Hepatocyte (in vitro differentiated cells): Measurements from ENCODE around the gene SEMA5A.

Source experiments
- EZH2 ChIP-seq: fragments of 200-600 bp; sonication (generic); IDR thresholded peaks from 2 replicates; pipeline ENCODE4 v1.6.1; 2016; ENCODE audit warnings: antibody characterized with exemption, mild to moderate bottlenecking, borderline replicate concordance
- EZH2phosphoT487 ChIP-seq: fragments of 200-600 bp; sonication (generic); IDR thresholded peaks from one replicate; pipeline ENCODE4 v1.6.1; 2018; ENCODE audit warnings: antibody characterized with exemption, mild to moderate bottlenecking, low read depth, moderate library complexity; ENCODE audit not compliant: unreplicated experiment, severe bottlenecking
- TF ChIP-seq, protein P1 (sequence below): fragments of 200-600 bp; sonication (generic); IDR thresholded peaks from 2 replicates; pipeline ENCODE4 v1.5.1; 2016; ENCODE audit warnings: antibody characterized with exemption, mild to moderate bottlenecking; ENCODE audit not compliant: poor library complexity

DNA sequence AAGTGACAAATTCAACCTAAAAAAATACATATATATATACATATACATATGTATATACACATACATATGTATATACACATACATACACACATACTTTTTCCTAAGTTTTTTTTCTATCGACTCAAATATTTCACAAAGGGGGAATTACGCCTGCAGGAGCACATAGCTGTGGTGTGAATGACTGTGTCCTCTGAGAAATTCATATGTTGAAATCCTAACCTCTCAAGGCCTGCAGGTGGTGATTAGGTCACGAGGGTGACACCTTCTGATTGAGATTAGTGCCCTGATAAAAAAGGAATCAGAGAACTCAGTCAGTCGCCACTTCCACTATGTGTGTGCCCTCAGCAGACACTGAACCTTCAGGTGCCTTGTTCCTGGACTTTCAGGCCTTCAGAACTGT, 248.7 kb downstream of the SEMA5A start:
- TF ChIP-seq, protein P1, sequence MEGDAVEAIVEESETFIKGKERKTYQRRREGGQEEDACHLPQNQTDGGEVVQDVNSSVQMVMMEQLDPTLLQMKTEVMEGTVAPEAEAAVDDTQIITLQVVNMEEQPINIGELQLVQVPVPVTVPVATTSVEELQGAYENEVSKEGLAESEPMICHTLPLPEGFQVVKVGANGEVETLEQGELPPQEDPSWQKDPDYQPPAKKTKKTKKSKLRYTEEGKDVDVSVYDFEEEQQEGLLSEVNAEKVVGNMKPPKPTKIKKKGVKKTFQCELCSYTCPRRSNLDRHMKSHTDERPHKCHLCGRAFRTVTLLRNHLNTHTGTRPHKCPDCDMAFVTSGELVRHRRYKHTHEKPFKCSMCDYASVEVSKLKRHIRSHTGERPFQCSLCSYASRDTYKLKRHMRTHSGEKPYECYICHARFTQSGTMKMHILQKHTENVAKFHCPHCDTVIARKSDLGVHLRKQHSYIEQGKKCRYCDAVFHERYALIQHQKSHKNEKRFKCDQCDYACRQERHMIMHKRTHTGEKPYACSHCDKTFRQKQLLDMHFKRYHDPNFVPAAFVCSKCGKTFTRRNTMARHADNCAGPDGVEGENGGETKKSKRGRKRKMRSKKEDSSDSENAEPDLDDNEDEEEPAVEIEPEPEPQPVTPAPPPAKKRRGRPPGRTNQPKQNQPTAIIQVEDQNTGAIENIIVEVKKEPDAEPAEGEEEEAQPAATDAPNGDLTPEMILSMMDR = no peak
- no peak for TF ChIP-seq EZH2
- no peak for TF ChIP-seq EZH2phosphoT487
